ENCODE data around the gene DMAC2L. TPM values are rescaled to one million over a fixed set of nuclear protein-coding genes. Genes with fewer than 3 reads are reported as not detected.
"Not testable (repeated sequence)": the region's sequence is repeated elsewhere in the genome, so short reads cannot be mapped to it uniquely, and the experiment has no call there.

Gene DMAC2L
- total RNA-seq, 1 experiment from 2014 or later = 16.3 TPM

DNA sequence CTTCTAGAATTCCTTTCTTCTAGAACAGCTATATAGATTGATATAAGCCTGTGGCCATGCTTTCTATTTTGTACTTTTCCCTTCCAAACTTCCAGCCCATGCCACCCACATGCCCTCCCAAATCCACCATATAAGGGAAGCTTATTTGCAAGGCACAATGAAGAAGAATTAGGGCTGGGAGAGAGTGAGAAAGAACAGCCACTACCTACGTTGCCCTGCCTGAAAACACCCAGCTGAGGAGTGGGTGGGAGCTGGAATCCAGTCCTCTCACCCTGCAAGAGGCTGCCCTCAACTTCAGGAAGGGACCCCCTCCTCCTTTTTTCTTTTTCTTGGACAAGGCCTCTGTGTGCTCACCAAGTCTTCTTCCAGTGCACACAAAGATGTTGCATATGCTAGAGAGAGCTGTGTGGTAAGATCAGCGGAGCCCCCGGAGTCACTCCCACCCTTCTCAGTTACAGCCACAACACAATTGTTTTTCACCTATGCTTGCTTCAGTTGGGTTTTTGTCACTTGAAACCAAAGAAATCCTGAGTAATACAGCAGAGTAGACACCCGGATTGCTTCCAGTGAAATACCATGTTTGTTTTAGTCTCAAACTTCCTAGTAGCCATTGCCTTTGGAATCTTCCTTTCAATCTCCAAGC, 45.8 kb downstream of the DMAC2L start:
- DNase-seq (ENCODE audit: unreplicated experiment) = no peak
- no peak overlapping the region for H3K27ac Mint-ChIP-seq (ENCODE audit: low read depth, unreplicated experiment)
- CTCF ChIA-PET = interaction anchor here (1.0 kb wide), 1 partner anchor 37 kb away, joined by 3 read pairs; no protein-coding TSS in a partner anchor
- H3K4me1 Mint-ChIP-seq (ENCODE audit: insufficient read depth, unreplicated experiment) = peaks cover 5% of the 10 kb centered on the region
- H3K4me3 Mint-ChIP-seq (ENCODE audit: unreplicated experiment) = no peak overlapping the region
- TF ChIP-seq, protein P1, sequence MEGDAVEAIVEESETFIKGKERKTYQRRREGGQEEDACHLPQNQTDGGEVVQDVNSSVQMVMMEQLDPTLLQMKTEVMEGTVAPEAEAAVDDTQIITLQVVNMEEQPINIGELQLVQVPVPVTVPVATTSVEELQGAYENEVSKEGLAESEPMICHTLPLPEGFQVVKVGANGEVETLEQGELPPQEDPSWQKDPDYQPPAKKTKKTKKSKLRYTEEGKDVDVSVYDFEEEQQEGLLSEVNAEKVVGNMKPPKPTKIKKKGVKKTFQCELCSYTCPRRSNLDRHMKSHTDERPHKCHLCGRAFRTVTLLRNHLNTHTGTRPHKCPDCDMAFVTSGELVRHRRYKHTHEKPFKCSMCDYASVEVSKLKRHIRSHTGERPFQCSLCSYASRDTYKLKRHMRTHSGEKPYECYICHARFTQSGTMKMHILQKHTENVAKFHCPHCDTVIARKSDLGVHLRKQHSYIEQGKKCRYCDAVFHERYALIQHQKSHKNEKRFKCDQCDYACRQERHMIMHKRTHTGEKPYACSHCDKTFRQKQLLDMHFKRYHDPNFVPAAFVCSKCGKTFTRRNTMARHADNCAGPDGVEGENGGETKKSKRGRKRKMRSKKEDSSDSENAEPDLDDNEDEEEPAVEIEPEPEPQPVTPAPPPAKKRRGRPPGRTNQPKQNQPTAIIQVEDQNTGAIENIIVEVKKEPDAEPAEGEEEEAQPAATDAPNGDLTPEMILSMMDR (IDR thresholded peaks at IDR 0.05; ENCODE audit: unreplicated experiment) = no peak
- POLR2A ChIA-PET = interaction anchor here (0.7 to 1.3 kb wide), 2 partner anchors 12 to 46 kb away, joined by 3 read pairs; partner anchors contain the start of gene L2HGDH
- intact Hi-C loops (cut with micrococcal nuclease) = no loop called here
- no TSS peak for BruUV-seq (replicated peaks)
- H3K36me3 Mint-ChIP-seq (ENCODE audit: insufficient read depth, unreplicated experiment) = peaks cover 6% of the 10 kb centered on the region
- no peaks in the 10 kb centered on the region for H3K9me3 Mint-ChIP-seq (ENCODE audit: unreplicated experiment)
- H3K27me3 Mint-ChIP-seq (ENCODE audit: insufficient read depth, unreplicated experiment) = no peaks in the 10 kb centered on the region

DNA sequence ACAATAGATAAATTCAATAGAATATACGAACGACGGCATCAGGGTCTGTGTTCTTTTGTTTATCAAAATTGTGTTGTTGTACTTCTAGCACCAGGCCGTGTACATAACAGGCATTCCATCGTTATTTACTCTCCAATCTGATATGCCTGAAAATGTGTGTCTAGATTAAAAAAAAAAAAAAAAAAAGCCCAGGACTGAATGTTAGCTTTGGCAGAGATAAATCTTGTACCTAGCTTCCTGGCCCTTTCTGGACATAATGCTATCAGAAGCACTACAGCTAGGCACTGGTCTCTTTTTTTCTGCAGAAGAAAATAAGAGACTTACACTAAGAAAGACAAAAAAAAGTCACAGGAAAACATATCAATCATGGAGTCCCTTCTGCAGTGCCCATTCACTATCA, 47.5 kb downstream of the DMAC2L start:
- DNase-seq (ENCODE audit: unreplicated experiment) = no peak
- no TSS peak for BruUV-seq (replicated peaks)
- intact Hi-C loops (cut with micrococcal nuclease) = no loop called here
- TF ChIP-seq, protein P1 (IDR thresholded peaks at IDR 0.05; ENCODE audit: unreplicated experiment) = no peak
- Mint-ChIP-seq H3K36me3 (ENCODE audit: insufficient read depth, unreplicated experiment) (peaks cover 6% of the 10 kb centered on the region), H3K27ac (ENCODE audit: low read depth, unreplicated experiment) (no peak overlapping the region), H3K27me3 (ENCODE audit: insufficient read depth, unreplicated experiment) (no peaks in the 10 kb centered on the region), H3K9me3 (ENCODE audit: unreplicated experiment) (no peaks in the 10 kb centered on the region), H3K4me1 (ENCODE audit: insufficient read depth, unreplicated experiment) (peaks cover 12% of the 10 kb centered on the region), H3K4me3 (ENCODE audit: unreplicated experiment) (no peak overlapping the region)
- POLR2A ChIA-PET = interaction anchor here (0.7 to 2.9 kb wide), 2 partner anchors 36 to 56 kb away, joined by 3 to 12 read pairs; partner anchors contain the start of gene CDKL1
- CTCF ChIA-PET = interaction anchor here (0.6 to 0.9 kb wide), 2 partner anchors 18 to 38 kb away, joined by 3 read pairs; no protein-coding TSS in a partner anchor

DNA sequence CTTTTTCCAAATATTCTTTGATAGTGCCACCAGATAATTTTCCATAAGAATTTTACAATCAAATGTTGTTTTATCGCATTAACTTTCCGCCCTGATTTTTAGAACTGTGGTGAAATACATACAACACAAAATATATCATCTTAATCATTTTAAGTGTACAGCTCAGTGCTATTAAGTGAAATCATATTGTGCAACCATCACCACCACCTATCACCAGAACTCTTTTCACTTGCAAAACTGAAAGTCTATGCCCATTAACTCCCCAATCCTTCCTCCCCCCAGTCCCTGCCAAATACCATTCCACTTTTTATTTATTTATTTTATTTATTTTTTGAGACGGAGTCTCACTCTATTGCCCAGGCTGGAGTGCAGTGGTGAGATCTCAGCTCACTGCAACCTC, 48.0 kb downstream of the DMAC2L start:
- H3K4me1 Mint-ChIP-seq (ENCODE audit: insufficient read depth, unreplicated experiment) = peaks cover 12% of the 10 kb centered on the region
- no peak overlapping the region for H3K4me3 Mint-ChIP-seq (ENCODE audit: unreplicated experiment)
- no peak for DNase-seq (ENCODE audit: unreplicated experiment)
- POLR2A ChIA-PET = interaction anchor here (0.6 to 2.9 kb wide), 5 partner anchors 10 to 55 kb away, joined by 3 to 12 read pairs (median 3); partner anchors contain the start of gene CDKL1
- no peak overlapping the region for H3K27ac Mint-ChIP-seq (ENCODE audit: low read depth, unreplicated experiment)
- CTCF ChIA-PET = interaction anchor here (0.6 to 0.9 kb wide), 2 partner anchors 17 to 39 kb away, joined by 3 read pairs; no protein-coding TSS in a partner anchor
- H3K36me3 Mint-ChIP-seq (ENCODE audit: insufficient read depth, unreplicated experiment) = peaks cover 6% of the 10 kb centered on the region
- H3K9me3 Mint-ChIP-seq (ENCODE audit: unreplicated experiment) = no peaks in the 10 kb centered on the region
- no peaks in the 10 kb centered on the region for H3K27me3 Mint-ChIP-seq (ENCODE audit: insufficient read depth, unreplicated experiment)
- intact Hi-C loops (cut with micrococcal nuclease) = no loop called here
- BruUV-seq (replicated peaks) = no TSS peak
- TF ChIP-seq, protein P1 (IDR thresholded peaks at IDR 0.05; ENCODE audit: unreplicated experiment) = no peak

DNA sequence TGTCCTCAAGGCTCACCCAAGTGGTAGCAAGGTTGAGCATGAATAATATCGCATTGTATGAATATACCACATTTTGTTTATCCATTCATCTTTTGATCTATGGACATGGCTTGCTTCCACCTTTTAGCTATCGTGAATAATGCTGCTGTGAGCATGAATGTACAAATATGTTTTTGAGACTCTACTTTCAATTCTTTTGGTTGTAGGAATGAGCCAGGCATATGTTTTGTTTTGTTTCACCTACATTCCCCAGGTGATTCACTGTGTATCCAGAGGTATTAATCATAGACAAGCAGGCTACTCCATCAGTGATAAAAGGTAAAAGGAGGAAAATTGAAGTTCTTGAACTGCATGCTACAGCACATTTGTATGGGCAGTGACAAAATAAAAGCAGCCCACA, 48.7 kb downstream of the DMAC2L start:
- H3K27me3 Mint-ChIP-seq (ENCODE audit: insufficient read depth, unreplicated experiment) = no peaks in the 10 kb centered on the region
- intact Hi-C loops (cut with micrococcal nuclease) = no loop called here
- no peak overlapping the region for H3K27ac Mint-ChIP-seq (ENCODE audit: low read depth, unreplicated experiment)
- H3K36me3 Mint-ChIP-seq (ENCODE audit: insufficient read depth, unreplicated experiment) = no peaks in the 10 kb centered on the region
- no TSS peak for BruUV-seq (replicated peaks)
- peaks cover 16% of the 10 kb centered on the region for H3K4me1 Mint-ChIP-seq (ENCODE audit: insufficient read depth, unreplicated experiment)
- peak; percentile 7 for DNase-seq (ENCODE audit: unreplicated experiment)
- no peak overlapping the region for H3K4me3 Mint-ChIP-seq (ENCODE audit: unreplicated experiment)
- ChIA-PET POLR2A (interaction anchor here (0.6 to 2.9 kb wide), 5 partner anchors 9 to 49 kb away, joined by 3 to 12 read pairs (median 3); partner anchors contain the start of gene CDKL1), CTCF (interaction anchor here (0.6 kb wide), 1 partner anchor 139 kb away, joined by 3 read pairs; no protein-coding TSS in a partner anchor)
- H3K9me3 Mint-ChIP-seq (ENCODE audit: unreplicated experiment) = no peaks in the 10 kb centered on the region
- TF ChIP-seq, protein P1 (IDR thresholded peaks at IDR 0.05; ENCODE audit: unreplicated experiment) = no peak

DNA sequence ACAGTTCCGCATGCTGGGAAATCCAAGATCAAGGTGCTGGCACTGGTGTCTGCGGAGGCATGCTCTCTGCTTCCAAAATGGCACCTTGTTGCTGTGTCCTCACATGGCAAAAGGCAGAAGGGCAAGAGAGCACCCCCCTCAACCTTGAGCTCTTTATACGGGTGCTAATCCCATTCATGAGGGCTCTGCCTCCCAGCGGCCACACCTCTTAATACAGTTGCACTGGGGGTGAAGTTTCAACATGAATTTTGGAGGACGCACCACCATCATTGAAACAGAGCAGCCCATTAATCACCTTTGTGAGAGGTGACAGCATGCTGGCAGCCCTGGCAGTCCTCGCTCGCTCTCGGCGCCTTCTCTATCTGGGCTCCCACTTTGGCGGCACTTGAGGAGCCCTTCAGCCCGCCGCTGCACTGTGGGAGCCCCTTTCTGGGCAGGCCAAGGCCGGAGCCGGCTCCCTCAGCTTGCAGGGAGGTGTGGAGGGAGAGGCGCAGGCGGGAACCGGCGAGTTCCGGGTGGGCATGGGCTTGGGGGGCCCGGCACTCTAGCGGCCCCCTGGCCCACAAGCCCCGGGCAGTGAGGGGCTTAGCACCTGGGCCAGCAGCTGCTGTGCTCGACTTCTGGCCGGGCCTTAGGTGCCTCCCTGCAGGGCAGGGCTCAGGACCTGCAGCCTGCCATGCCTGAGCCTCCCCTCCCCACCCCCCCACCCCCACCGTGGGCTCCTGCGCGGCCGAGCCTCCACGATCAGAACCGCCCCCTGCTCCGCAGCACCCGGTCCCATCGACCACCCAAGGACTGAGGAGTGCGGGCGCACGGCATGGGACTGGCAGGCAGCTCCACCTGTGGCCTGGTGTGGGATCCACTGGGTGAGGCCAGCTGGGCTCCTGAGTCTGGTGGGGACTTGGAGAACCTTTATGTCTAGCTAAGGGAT, 49.6 kb downstream of the DMAC2L start:
- H3K9me3 Mint-ChIP-seq (ENCODE audit: unreplicated experiment); BruUV-seq (replicated peaks); H3K4me3 Mint-ChIP-seq (ENCODE audit: unreplicated experiment); H3K27ac Mint-ChIP-seq (ENCODE audit: low read depth, unreplicated experiment); H3K27me3 Mint-ChIP-seq (ENCODE audit: insufficient read depth, unreplicated experiment); intact Hi-C loops (cut with micrococcal nuclease); H3K36me3 Mint-ChIP-seq (ENCODE audit: insufficient read depth, unreplicated experiment); DNase-seq (ENCODE audit: unreplicated experiment): not testable (repeated sequence)
- H3K4me1 Mint-ChIP-seq (ENCODE audit: insufficient read depth, unreplicated experiment) = peaks cover 25% of the 10 kb centered on the region
- POLR2A ChIA-PET = interaction anchor here (1.1 to 2.9 kb wide), 2 partner anchors 34 to 41 kb away, joined by 4 to 12 read pairs; partner anchors contain the start of gene CDKL1
- CTCF ChIA-PET = interaction anchor here (0.6 kb wide), 1 partner anchor 138 kb away, joined by 3 read pairs; no protein-coding TSS in a partner anchor
